GM12874 (cell line): ENCODE results near the gene BTBD6.

ENCODE experiments used
- CTCF ChIP-seq: IDR thresholded peaks from 2 replicates; pipeline ENCODE4 v1.5.1; 2011; ENCODE audit warnings: low read depth, mild to moderate bottlenecking, control low read depth, low read length, moderate library complexity; ENCODE audit not compliant: insufficient read depth

BTBD6 gene

GRCh38 chr14:105252552-105253328 lies 4.4 kb downstream of the BTBD6 start:
- TF ChIP-seq CTCF: no peak

- TF ChIP-seq CTCF: no peak
Measured at GRCh38 chr14:105253329-105253682, 5.0 kb downstream of the BTBD6 start.

GRCh38 chr14:105255021-105255507 lies 6.7 kb downstream of the BTBD6 start:
- no peak for TF ChIP-seq CTCF

- TF ChIP-seq CTCF: no peak
Measured at GRCh38 chr14:105256292-105256960, 8.1 kb downstream of the BTBD6 start.

- no peak for TF ChIP-seq CTCF
Measured at GRCh38 chr14:105257464-105257863, 9.1 kb downstream of the BTBD6 start.

- no peak for TF ChIP-seq CTCF
Measured at GRCh38 chr14:105258846-105259245, 10.5 kb downstream of the BTBD6 start.

- no peak for TF ChIP-seq CTCF
Measured at GRCh38 chr14:105260959-105261358, 12.6 kb downstream of the BTBD6 start.
